PC-9 (cell line): ENCODE data around the gene CCDC106. TPM values are rescaled to one million over a fixed set of nuclear protein-coding genes. Genes with fewer than 3 reads are reported as not detected.

Source experiments
- BruUV-seq: library from RNA; stranded (reverse); fragments of 400-500 nt; replicated peaks from 2 replicates; lab custom pipeline; 2021; lab: Mats Ljungman, UMichigan
- CTCF ChIA-PET: fragments of 300-600 bp; sonication (Branson Sonifier 250); formaldehyde crosslinking; loops from one replicate; lab custom pipeline; 2022; ENCODE audit warnings: antibody characterized with exemption; lab: Charles Lee
- POLR2A ChIA-PET: fragments of 300-600 bp; sonication (Branson Sonifier 250); formaldehyde crosslinking; loops from one replicate; lab custom pipeline; 2022; ENCODE audit warnings: antibody characterized with exemption; ENCODE audit not compliant: unreplicated experiment; lab: Charles Lee
- DNase-seq, 2 experiments: peaks; one replicate each; pipeline versions ENCODE4 v3.0.0 to v3.0.0-alpha.2; 2015 to 2022; ENCODE audit warnings: mixed read lengths in 1 of 2
- H2AFZ ChIP-seq: fragments of 200-600 bp; sonication (generic); 2 replicates; pipeline ENCODE4 v1.8.1; 2017; ENCODE audit warnings: antibody characterized with exemption
- H3F3A ChIP-seq: fragments of 200-600 bp; sonication (generic); 2 replicates; pipeline ENCODE4 v1.8.1; 2017; ENCODE audit warnings: antibody characterized with exemption, mild to moderate bottlenecking, low read depth; ENCODE audit not compliant: insufficient read depth
- H3K27ac ChIP-seq: fragments of 200-600 bp; sonication (generic); 2 replicates; pipeline ENCODE4 v1.6.1; 2016; ENCODE audit warnings: mixed run types
- H3K27me3 ChIP-seq: fragments of 200-600 bp; sonication (generic); 2 replicates; pipeline ENCODE4 v1.6.1; 2016; ENCODE audit warnings: low read depth, mixed run types; ENCODE audit not compliant: insufficient read depth
- H3K36me3 ChIP-seq: fragments of 200-600 bp; sonication (generic); 2 replicates; pipeline ENCODE4 v1.6.1; 2016; ENCODE audit warnings: low read depth, mixed run types
- H3K4me1 ChIP-seq: fragments of 200-600 bp; sonication (generic); replicated peaks from 2 replicates; pipeline ENCODE4 v1.6.1; 2016; ENCODE audit warnings: mixed run types; ENCODE audit not compliant: insufficient read depth
- H3K4me2 ChIP-seq: fragments of 200-600 bp; sonication (generic); 2 replicates; pipeline ENCODE4 v1.6.1; 2017; ENCODE audit warnings: mixed run types
- H3K4me3 ChIP-seq: fragments of 200-600 bp; sonication (generic); 2 replicates; pipeline ENCODE4 v1.6.1; 2016; ENCODE audit warnings: mixed run types
- H3K79me2 ChIP-seq: fragments of 200-600 bp; sonication (generic); 2 replicates; pipeline ENCODE4 v1.6.1; 2017; ENCODE audit warnings: low read depth, mixed run types
- H3K9me2 ChIP-seq: fragments of 200-600 bp; sonication (generic); 2 replicates; pipeline ENCODE4 v1.8.1; 2017; ENCODE audit warnings: mild to moderate bottlenecking; ENCODE audit not compliant: insufficient read depth
- H3K9me3 ChIP-seq: fragments of 200-600 bp; sonication (generic); 2 replicates; pipeline ENCODE4 v1.8.1; 2016; ENCODE audit warnings: low read depth; ENCODE audit not compliant: insufficient read depth
- H4K20me1 ChIP-seq: fragments of 200-600 bp; sonication (generic); 2 replicates; pipeline ENCODE4 v1.8.1; 2017; ENCODE audit not compliant: insufficient read depth
- EZH2 ChIP-seq: fragments of 200-600 bp; sonication (generic); IDR thresholded peaks from 2 replicates; pipeline ENCODE4 v1.8.0; 2017; ENCODE audit warnings: antibody characterized with exemption, low read depth
- intact Hi-C: fragments of 100-400 bp; cut with micrococcal nuclease; formaldehyde crosslinking; loops from one replicate; pipeline ENCODE4 v1.10.0; 2022; ENCODE audit not compliant: unreplicated experiment
- total RNA-seq: library from RNA; stranded (reverse); gene quantifications from 2 replicates; pipeline ENCODE4 v1.2.3, GENCODE V29; 2021
- TF ChIP-seq, protein P1 (sequence below): fragments of 200-600 bp; sonication (generic); conservative IDR thresholded peaks from 2 replicates; pipeline ENCODE4 v1.6.1; 2017; ENCODE audit warnings: mixed run types, antibody characterized with exemption, mild to moderate bottlenecking, moderate library complexity

Gene CCDC106
- total RNA-seq, 1 experiment from 2014 or later = 3.2 TPM

DNA sequence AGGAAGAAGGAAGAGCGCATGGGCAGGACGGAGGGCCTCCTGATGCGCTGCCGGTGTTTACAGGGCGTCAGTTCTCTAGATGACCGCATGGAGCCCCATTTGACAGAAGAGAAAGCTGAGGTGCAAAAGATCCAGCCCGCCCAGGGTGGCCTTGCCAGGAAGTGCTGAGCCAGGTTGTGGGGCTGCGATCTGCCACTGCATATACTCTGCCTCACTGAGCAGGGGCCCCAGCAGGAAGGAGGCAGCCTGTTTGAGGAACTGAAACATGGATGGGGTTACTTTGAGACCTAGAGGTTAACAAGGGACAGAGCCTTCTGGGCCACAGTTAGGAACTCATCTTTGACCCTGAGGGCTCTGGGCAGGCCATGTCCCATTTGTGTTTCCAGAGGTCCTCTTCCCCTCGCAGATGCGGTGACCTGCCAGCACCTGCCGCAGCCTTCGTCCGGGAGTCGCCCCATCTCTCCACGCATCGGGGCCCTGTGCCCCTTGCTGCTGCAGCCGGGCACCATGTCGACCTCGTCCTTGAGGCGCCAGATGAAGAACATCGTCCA, 30.2 kb downstream of the CCDC106 start:
- Histone ChIP-seq H3K9me2 (no peaks in the 10 kb centered on the region), H3K4me2 (no peak overlapping the region), H3K27me3 (no peaks in the 10 kb centered on the region), H3K9me3 (no peaks in the 10 kb centered on the region), H3K79me2 (peaks cover 68% of the 10 kb centered on the region), H3K4me3 (no peak overlapping the region), H3K36me3 (peaks cover 40% of the 10 kb centered on the region), H3K4me1 (peaks cover 19% of the 10 kb centered on the region), H3F3A (peaks cover 14% of the 10 kb centered on the region), H3K27ac (no peak overlapping the region), H4K20me1 (peaks cover 54% of the 10 kb centered on the region), H2AFZ (no peak overlapping the region)
- DNase-seq = no peak
- no TSS peak for BruUV-seq
- intact Hi-C loops = no loop called here
- TF ChIP-seq, protein P1, sequence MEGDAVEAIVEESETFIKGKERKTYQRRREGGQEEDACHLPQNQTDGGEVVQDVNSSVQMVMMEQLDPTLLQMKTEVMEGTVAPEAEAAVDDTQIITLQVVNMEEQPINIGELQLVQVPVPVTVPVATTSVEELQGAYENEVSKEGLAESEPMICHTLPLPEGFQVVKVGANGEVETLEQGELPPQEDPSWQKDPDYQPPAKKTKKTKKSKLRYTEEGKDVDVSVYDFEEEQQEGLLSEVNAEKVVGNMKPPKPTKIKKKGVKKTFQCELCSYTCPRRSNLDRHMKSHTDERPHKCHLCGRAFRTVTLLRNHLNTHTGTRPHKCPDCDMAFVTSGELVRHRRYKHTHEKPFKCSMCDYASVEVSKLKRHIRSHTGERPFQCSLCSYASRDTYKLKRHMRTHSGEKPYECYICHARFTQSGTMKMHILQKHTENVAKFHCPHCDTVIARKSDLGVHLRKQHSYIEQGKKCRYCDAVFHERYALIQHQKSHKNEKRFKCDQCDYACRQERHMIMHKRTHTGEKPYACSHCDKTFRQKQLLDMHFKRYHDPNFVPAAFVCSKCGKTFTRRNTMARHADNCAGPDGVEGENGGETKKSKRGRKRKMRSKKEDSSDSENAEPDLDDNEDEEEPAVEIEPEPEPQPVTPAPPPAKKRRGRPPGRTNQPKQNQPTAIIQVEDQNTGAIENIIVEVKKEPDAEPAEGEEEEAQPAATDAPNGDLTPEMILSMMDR = no peak
- no peak for TF ChIP-seq EZH2
- ChIA-PET POLR2A (no interaction called here), CTCF (no interaction called here)

DNA sequence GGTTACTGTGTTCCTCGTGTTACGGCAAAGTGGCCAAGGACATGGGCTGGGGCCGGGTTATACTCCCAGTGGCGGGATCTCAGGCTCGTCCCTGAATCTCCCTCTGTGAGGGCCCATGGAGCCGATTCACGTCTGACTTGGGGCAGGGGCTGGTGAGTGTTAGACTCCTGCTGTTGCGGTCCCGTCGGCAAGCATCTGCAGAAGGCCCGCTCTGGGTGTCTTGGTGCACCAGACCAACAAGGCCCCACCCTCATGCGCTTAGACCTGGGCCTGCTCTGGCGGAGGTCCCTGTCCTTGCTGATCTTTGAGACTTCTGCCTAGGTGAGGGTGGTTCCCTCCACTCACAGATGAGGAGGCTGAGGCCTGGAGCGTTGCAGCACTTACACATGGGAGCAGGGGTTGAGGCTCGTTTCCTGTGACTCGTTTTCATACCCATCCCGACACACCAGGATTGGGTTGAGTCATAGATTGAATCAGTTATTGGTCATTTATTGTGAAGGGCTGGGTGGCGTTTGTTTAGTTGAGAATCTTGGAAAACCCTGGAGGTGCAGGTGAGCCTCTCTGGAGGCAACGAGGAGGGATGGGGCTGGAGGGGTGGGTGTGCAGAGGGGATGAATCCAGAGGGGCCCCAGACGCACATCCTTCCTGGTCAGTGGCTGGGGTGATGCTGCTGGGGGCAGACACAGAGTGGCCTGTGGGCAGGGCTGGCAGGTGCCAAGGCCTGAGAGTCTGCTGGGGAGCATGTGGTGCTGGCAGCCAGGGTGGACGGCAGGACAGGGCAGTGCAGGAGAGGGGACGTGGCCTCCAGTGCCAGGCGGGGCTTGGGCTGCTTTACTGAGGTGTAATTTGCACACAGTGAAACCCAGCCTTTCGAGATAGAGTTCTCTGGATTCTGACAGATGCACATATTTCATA, 31.6 kb downstream of the CCDC106 start:
- peaks cover 3% of the 10 kb centered on the region; the same call in 1 of the 2 replicates for H3F3A ChIP-seq
- H3K9me3 ChIP-seq = no peaks in the 10 kb centered on the region
- no peak overlapping the region for H2AFZ ChIP-seq
- no peaks in the 10 kb centered on the region for H3K27me3 ChIP-seq
- no peaks in the 10 kb centered on the region for H3K9me2 ChIP-seq
- H3K36me3 ChIP-seq = peaks cover 38% of the 10 kb centered on the region
- intact Hi-C loops = no loop called here
- CTCF ChIA-PET = no interaction called here
- BruUV-seq = no TSS peak
- TF ChIP-seq, protein P1 = no peak
- no peak for TF ChIP-seq EZH2
- POLR2A ChIA-PET = no interaction called here
- H3K4me2 ChIP-seq = no peak overlapping the region
- peaks cover 14% of the 10 kb centered on the region for H3K4me1 ChIP-seq
- DNase-seq = no peak
- H4K20me1 ChIP-seq = peaks cover 56% of the 10 kb centered on the region
- H3K27ac ChIP-seq = no peak overlapping the region
- peaks cover 72% of the 10 kb centered on the region for H3K79me2 ChIP-seq
- H3K4me3 ChIP-seq = no peak overlapping the region

DNA sequence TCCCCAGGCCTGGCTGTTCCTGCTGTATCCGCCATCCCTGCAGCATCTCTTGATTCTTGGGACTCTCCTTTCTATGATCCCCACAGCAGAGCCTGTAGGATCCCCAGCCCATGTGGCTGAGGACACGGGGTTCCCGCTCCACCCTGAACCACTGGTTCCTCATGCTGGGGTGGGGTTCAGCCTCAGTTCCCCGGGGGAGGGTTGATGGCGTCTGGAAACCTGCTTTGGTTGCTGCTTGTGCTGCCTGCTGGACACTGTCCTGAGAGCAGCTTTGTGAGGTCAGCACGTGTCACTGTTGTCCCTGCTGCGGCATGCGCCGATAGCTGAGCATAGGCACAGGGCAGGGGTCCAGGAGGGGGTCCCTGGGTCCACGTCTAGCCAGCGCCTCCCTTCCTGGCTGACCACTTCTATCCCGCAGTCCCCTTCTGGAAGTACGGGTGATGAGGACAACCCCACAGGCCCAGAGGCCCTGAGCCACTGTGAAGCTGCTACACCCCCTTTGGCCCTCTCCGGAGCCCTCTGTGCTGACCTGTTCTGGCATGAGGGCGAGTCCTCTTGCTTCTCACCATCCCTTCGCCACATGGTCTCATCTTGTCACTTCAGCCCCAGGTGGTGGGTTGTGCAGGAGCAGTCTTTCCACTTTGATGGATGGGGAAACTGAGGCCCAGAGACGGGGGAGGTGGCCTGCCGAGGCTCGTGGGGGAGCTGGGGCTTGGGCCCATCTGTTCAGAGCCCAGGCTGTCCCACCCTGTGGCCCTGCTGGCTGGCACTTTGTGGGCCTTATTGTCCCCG, 32.5 kb downstream of the CCDC106 start:
- Histone ChIP-seq H3K4me1 (peaks cover 14% of the 10 kb centered on the region), H3K9me2 (no peaks in the 10 kb centered on the region), H3K79me2 (peaks cover 69% of the 10 kb centered on the region), H3K36me3 (peaks cover 38% of the 10 kb centered on the region), H3K9me3 (no peaks in the 10 kb centered on the region), H3K27me3 (no peaks in the 10 kb centered on the region), H3K4me2 (no peak overlapping the region), H3F3A (no peaks in the 10 kb centered on the region), H2AFZ (no peak overlapping the region), H3K4me3 (no peak overlapping the region), H4K20me1 (peaks cover 56% of the 10 kb centered on the region), H3K27ac (no peak overlapping the region)
- no peak for DNase-seq
- ChIA-PET POLR2A (no interaction called here), CTCF (no interaction called here)
- intact Hi-C loops = no loop called here
- BruUV-seq = no TSS peak
- no peak for TF ChIP-seq EZH2
- TF ChIP-seq, protein P1 = no peak
